ENCODE measurements around the gene HMGN2.

The HMGN2 gene

DNA sequence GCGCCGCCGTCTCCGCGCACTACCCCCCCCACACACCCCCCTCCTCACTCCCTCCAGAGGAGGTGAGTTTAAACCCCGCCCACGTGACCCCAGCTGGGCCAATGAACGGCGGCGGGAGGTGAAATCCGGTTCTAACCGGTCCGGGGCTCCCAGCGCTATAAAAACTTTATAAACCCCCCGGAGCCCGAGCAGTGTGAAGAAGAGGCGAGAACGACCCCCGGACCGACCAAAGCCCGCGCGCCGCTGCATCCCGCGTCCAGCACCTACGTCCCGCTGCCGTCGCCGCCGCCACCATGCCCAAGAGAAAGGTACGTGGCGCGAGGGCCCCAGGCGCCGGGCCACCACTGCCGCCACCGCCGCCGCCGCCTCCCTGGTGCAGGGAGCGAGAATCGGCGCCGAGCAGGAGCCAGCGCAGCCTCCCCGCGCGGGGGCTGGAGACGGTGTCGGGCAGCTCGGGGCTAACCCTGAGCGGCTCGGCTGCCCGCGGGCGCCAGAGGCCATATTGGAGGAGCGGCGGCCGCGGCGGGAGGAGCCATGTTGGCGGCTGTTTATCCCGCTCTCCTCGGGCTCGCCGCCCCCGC is at the start of gene HMGN2:
Gene HMGN2, plus strand, starts transcription at position 121 of the 581 bp plus-strand sequence. Its CDS starts 173 bp downstream, at position 294.
- in situ Hi-C loops (cut with HindIII; ENCODE audit: low sequenced_read_pairs) = no loop called here

DNA sequence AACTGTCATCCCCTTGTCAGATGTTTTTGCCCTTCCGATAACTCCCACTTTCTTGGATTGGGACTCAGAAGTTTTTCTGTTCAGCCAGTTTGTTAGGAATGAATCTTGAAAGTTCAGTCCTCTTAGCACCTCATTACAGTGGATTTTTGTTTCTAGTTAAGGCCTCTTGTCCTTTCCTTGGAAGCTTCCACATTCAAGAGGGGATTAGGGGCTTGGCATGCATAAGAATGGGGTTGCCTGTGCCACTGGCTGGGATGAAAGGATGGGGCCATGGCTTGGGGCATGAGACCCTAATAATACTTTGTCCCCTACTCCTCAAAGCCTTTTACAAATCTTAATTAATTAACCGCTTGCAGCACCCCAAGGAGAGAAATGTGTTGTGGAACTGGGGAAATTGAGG is 42.5 kb upstream of the HMGN2 start:
- in situ Hi-C loops (cut with HindIII; ENCODE audit: low sequenced_read_pairs) = no loop called here

- in situ Hi-C loops (cut with HindIII; ENCODE audit: low sequenced_read_pairs) = no loop called here
Observed at GRCh38 chr1:26431979-26432695, 40.1 kb upstream of the HMGN2 start, which contains the start of gene DHDDS. DHDDS (plus strand) TSS chr1:26432321; CDS start chr1:26432946, 625 bp downstream.

GRCh38 chr1:26432793-26433192 is 39.4 kb upstream of the HMGN2 start:
- in situ Hi-C loops (cut with HindIII; ENCODE audit: low sequenced_read_pairs) = no loop called here

- in situ Hi-C loops (cut with HindIII; ENCODE audit: low sequenced_read_pairs) = no loop called here
Observed at GRCh38 chr1:26434161-26434752, 38.0 kb upstream of the HMGN2 start.

GRCh38 chr1:26438041-26438440 is 34.2 kb upstream of the HMGN2 start:
- in situ Hi-C loops (cut with HindIII; ENCODE audit: low sequenced_read_pairs) = no loop called here

DNA sequence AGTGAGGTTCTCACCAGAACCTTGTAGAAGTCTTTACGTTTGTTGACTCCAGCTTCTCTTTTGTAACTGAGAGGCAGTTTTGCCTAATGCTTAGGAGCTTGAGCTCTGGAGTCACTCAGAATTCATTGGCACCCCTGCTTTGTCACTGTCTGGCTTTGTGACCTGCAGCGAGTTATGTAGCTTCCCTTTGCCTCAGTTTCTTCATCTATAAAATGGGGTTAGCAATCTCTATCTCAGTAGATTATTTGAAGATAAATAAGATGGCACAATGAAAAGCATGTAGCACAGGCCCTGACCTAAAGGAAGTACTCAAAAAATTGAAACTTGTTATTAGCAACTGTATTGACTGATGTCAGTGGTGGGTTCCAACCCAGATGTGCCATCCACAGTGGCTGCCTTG is 32.0 kb upstream of the HMGN2 start:
- in situ Hi-C loops (cut with HindIII; ENCODE audit: low sequenced_read_pairs) = no loop called here

DNA sequence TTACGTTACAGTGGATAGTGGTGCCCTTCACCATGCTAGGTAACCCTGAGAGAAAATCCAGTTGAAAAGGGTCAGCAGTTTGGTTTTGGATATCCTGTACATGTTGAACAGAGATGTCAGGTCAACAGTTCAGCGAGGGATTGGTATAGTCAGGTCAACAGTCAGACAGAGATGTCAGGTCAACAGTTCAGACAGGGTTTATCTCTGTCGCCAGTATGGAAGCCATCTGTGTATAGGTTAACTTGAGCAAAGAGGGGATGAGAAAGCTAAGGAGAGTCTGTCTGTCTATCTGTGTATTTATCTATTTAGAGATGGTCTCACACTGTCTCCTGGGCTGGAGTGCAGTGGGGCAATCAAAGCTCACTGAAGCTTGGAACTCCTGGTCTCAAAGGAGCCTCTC is 22.4 kb upstream of the HMGN2 start:
- in situ Hi-C loops (cut with HindIII; ENCODE audit: low sequenced_read_pairs) = no loop called here

DNA sequence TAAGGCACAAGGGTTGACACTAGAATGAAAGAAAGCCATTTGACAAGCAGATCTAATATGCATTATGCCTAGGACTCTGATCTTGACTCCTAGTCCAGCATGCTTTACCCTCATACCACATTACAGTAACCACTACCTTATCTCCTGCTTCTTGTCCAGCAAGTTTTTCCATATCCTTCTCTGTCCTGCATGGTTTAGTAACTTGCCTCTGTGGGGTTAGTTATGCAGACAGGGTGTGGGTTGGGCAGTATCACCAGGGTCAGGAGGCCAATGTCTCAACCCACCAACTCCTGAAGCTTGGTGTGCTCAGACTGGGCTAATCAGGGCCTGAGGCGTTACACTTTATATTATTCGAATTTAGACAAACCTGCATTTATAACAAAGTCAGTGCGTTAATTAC is 21.3 kb upstream of the HMGN2 start:
- in situ Hi-C loops (cut with HindIII; ENCODE audit: low sequenced_read_pairs) = no loop called here

DNA sequence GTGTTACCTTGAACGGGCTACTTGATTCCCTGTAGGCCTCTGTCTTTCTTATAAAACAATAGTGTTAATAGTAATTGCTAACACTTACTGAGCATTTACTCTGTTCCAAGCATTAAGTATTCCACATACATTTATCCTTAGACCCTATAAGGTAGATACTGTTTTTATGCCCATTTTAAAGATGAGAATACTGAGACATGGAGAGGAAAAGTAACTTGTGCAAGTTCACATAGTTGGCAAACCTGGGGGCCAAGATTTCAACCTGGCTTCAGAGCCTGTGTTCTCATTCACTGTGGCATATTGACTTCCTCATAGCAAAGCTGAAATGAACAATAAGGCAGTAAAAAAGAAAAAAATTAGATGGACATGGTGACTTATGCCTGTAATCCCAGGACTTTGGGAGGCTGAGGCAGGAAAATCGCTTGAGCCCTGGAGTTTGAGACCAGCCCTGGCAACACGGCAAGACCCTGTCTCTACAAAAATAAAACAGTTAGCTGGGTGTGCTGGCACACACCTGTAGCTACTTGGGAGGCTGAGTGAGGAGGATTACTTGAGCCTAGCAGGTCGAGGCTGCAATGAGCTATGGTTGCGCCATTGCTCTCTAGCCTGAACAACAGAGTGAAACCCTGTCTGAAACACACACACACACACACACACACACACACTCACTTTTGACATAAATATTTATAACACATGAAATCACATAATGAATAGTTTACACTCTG is 19.6 kb upstream of the HMGN2 start:
- in situ Hi-C loops (cut with HindIII; ENCODE audit: low sequenced_read_pairs) = no loop called here

DNA sequence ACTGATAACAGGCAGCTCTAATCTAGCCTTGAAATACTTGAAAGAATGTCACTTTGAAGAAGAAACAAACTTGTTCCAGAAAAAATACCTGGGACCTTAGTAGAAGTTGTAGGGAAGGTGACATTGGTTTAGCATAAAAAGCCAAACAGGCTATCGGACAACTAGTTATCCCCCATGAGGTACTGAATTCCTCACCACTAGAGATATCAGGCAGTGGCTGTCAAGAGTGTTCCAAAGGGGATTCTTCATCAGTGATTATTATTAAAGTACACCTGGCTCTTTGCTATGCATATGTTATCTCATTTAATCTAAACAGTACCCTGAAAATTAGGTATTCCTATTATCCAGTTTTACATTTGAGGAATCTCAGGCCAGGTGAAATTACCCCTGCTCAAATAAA is 13.1 kb upstream of the HMGN2 start:
- in situ Hi-C loops (cut with HindIII; ENCODE audit: low sequenced_read_pairs) = no loop called here

GRCh38 chr1:26459573-26460031 is 12.6 kb upstream of the HMGN2 start:
- in situ Hi-C loops (cut with HindIII; ENCODE audit: low sequenced_read_pairs) = no loop called here

DNA sequence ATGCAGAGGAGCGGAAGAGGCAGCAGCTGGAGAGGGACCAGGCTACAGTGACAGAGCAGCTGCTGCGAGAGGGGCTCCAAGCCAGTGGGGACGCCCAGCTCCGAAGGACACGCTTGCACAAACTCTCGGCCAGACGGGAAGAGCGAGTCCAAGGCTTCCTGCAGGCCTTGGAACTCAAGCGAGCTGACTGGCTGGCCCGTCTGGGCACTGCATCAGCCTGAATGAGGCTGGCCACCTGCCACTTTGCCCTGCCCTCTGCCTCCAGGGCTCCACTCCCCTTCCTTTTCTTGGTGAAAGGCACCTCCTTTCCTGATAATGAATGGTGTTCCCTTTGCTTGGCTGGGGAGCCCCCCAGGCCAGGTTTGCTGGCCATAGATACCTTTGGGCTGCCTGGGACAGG is 3.3 kb upstream of the HMGN2 start:
- in situ Hi-C loops (cut with HindIII; ENCODE audit: low sequenced_read_pairs) = no loop called here

DNA sequence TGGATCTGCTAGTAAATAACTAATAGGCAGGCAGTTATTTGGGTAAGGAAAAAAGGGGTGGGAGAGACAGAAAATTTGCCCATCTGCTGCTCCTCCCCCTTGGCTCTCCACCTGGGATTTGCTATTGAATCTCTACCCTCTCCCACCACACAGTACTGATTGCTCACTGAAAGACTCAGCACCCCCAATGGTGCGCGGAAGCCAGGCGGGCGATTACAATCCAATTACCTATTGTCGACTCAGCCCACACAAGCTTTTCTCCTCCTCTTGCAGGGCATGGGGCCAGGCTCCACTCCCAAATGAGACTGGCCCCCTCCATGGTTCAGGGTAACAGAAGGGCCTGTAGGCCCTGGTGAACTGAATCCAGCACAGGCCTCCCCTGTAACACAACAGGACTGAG is 2.7 kb upstream of the HMGN2 start:
- in situ Hi-C loops (cut with HindIII; ENCODE audit: low sequenced_read_pairs) = no loop called here

DNA sequence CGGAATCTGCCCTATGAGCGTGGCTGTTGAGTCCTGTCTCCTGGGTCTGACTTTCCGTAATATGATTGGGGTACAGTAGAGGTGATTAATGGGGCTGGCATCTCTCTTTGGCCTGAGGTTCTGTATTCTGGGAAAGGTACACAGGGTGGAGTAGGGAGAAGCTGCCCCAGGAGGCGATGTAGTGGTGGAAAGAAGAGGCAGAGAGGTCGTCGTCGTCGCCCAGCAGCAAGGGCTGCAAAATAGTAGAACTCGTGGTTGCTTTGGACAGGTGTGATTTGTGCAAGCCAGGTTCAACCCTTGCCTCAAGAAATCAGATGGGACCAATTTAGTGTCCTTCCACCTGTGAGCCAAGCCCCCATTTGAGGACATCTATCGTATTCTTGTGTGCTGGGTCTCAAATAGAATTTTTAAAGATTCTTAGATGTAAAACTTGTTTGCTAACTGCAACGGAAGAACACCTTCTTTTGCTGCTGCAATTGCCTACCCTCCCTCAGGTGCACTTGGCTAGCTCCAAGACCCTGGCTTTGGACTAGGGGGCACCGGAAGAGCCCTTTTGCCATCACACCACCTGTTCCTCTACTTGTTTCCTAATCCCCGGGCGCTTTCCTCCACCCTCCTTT is 1.3 kb upstream of the HMGN2 start:
- in situ Hi-C loops (cut with HindIII; ENCODE audit: low sequenced_read_pairs) = no loop called here

DNA sequence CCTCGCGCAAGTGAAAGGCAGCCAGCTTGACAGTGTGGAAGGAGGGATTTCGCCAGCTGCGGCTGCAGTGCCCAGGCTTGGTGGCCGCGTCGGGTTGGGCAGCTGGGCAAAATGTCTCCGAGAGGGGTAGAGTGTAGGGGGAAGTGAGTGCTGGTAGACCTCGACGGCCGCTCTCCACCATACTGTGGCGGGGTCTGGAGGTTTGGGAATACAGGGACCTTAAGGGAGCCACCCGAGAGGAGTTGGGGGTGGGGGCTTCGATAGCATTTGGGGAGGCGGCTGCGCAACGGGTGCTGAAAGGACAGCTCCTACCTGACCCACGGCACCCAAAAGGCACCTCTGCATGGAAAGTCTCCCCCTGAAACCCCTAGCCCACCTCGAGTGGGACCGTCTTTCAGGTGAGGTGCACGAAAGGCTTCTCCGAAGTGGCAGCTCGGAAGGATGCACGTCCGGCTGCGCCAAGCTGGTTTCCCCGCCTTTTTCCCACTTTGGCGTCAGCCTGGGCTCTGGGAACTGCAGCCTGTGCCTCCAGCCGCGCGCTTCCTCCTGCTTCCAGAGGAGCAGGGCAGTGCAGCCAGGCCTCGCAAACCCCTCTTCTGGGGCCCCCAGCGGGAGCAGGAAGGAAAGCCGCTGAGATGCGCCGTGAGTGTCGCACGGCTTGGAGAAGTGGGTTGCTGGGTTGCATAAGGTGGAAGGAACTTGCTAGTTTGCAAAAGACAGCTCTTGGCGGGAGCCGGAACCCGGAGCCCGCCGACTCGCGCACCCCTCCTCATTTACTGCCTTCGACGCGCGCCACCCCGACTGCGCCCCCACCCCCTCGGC is 531 bp upstream of the HMGN2 start:
- in situ Hi-C loops (cut with HindIII; ENCODE audit: low sequenced_read_pairs) = no loop called here

DNA sequence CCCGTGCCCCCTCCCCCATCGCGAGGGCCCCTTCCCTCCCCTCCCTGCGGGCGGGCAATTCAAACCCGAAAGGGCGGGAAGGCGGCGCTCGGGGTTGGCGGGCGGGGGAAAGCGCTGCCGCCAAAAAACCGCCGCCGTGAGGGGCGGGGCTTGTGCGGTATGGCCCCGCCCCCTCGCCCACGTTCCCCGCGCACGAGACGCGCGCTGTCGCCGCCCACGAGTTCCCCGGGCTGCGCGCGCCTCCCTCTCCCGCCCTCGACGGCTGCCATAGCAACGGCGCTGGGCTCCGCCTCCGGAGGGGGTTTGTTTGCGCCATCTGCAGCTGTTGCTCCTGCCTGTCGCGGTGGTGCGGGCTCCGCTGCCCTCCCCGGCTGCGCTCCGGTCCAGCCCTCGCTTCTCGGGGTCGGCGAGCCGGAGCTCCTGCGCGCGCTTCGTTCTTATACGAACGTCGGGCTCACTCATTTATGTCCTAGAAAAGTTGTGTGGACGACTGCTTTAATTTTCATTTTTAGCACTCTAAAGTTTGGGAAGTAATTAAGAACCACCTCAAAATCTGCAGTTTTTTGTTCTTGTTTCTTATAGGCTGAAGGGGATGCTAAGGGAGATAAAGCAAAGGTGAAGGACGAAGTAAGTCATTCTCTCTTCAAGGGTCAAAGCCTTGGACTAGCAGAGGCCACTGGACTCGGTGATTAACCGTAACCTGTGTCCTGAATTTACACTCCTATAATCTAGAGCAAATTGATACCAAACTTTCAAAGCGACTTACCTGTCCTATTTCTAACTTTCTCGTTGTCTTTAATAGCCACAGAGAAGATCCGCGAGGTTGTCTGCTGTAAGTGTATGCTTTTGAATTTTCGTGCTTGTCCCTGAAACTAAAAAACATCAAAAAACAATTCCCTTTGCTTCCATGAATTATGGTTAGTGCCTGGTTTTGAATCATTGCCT is 933 bp downstream of the HMGN2 start:
- in situ Hi-C loops (cut with HindIII; ENCODE audit: low sequenced_read_pairs) = no loop called here

GRCh38 chr1:26474818-26475217 is 2.6 kb downstream of the HMGN2 start:
- in situ Hi-C loops (cut with HindIII; ENCODE audit: low sequenced_read_pairs) = no loop called here

DNA sequence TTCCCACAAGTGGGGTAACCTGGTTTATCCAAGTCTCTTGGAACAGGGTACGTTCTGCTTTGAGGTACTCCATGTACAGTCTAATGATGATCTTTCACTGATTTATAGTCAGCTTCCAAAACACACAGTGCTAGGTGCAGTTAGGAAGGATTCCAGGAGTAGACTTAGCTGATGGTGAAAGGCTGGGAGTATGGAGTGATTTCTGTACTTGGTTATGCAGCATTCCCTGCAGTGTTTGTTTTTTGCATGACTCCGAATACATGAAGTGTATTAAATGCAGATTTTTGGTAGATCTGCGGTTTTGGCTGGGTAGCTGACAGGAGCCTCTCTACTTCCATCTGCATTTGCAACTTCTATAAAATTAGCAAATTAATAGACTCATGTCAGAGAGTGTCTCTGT is 3.7 kb downstream of the HMGN2 start:
- in situ Hi-C loops (cut with HindIII; ENCODE audit: low sequenced_read_pairs) = no loop called here
